Thoracic aorta (tissue), 2 donors: Measurements from ENCODE around the gene ANAPC2. TPM values are rescaled to one million over a fixed set of nuclear protein-coding genes. Genes with fewer than 3 reads are reported as not detected.

Experiments used
- ATAC-seq: fragments of 150-250 bp; one replicate; pipeline ENCODE4 v1.8.0; 2017; ENCODE audit warnings: low read depth; ENCODE audit not compliant: insufficient number of reproducible peaks, low FRiP score
- DNase-seq: peaks from one replicate; pipeline ENCODE4 v3.0.0-alpha.2; 2020; ENCODE audit warnings: low spot score
- H3K27ac ChIP-seq, 2 donors: fragments of 200-600 bp; sonication (generic); 1 replicate in 1 of 2; 2 replicates in 1 of 2; pipeline ENCODE4 v1.5.1; 2016; ENCODE audit warnings: mild to moderate bottlenecking in 2 of 2, moderate library complexity in 2 of 2
- H3K27me3 ChIP-seq: fragments of 200-600 bp; sonication (generic); replicated peaks from 2 replicates; pipeline ENCODE4 v1.6.0; 2016; ENCODE audit warnings: mild to moderate bottlenecking; ENCODE audit not compliant: insufficient read depth
- H3K36me3 ChIP-seq: fragments of 200-600 bp; sonication (generic); one replicate; pipeline ENCODE4 v1.5.1; 2016
- H3K4me1 ChIP-seq, 2 donors: fragments of 200-600 bp; sonication (generic); 1 replicate in 1 of 2; 2 replicates in 1 of 2; pipeline versions ENCODE4 v1.5.1 to v1.6.0; 2016; ENCODE audit warnings: low read depth in 2 of 2, mild to moderate bottlenecking in 1 of 2; ENCODE audit not compliant: control insufficient read depth in 1 of 2
- H3K4me3 ChIP-seq: fragments of 200-600 bp; sonication (generic); 2 replicates; pipeline ENCODE4 v1.5.1; 2016; ENCODE audit warnings: mild to moderate bottlenecking
- H3K9me3 ChIP-seq: fragments of 200-600 bp; sonication (generic); 2 replicates; pipeline ENCODE4 v1.5.1; 2016
- CTCF ChIP-seq: fragments of 200-600 bp; sonication (generic); IDR thresholded peaks from one replicate; pipeline ENCODE4 v1.5.1; 2019; ENCODE audit warnings: antibody characterized with exemption
- total RNA-seq, 2 donors: library from RNA; depleted of rRNA; stranded (reverse); fragments of >200 nt; gene quantifications; one replicate each; pipeline versions ENCODE4 v1.1.0 to v1.2.3, GENCODE V29; 2016

The ANAPC2 gene
- total RNA-seq, 2 donors from 2014 or later: 25.2 to 43.0 TPM

GRCh38 chr9:137200311-137201204, 12.2 kb upstream of the ANAPC2 start, which contains the start of gene TPRN:
Gene TPRN, minus strand, starts transcription at chr9:137200741. Its CDS starts 30 bp downstream, at chr9:137200711.
- peaks cover 30 to 68% of the 10 kb centered on the region in 2 donors for H3K4me1 ChIP-seq

DNA sequence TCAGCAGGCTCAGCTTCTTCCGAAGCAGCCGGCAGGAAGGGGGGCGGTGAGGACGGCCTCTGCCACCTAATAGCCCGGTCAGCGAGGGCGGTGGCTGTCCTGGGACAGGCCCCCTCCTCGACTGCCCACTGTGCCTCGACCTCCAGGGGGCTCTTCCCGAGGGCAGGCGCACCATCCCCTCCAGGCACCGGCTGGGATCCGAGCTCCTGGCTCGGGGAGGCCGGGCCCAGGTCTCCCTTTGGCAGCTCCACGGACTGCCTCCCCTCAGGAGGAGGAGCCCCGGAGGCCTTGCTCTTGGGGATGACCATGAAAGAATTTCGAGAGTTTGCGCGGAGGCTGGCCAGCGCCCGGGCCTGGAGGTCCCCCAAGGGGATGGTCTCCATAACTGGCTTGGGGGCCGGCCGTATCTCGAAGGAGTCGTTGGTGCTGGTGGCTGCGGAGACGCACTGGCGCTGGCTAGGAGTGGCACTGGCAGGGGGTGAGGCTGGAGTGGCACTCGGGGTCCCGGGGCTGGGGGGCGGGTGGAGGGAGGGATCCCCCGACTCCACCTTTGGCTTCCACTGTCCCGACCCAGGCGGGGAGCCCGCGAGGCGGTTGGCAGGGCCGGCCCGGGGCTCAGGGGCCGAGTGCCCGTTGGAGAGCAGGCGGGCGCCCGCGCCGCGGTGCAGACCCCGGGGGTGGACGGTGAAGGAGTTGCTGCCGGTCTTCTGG, 11.2 kb upstream of the ANAPC2 start:
- H3K9me3 ChIP-seq: no peaks in the 10 kb centered on the region
- H3K27me3 ChIP-seq: no peaks in the 10 kb centered on the region
- no peaks in the 10 kb centered on the region for H3K36me3 ChIP-seq
- ATAC-seq (no peak), DNase-seq (no peak)
- H3K27ac ChIP-seq: no peak overlapping the region
- no peak for TF ChIP-seq CTCF
- peak overlapping the region; percentile 69 for H3K4me3 ChIP-seq
- peaks cover 27 to 62% of the 10 kb centered on the region in 2 donors for H3K4me1 ChIP-seq

More at GRCh38 chr9:137200311-137201204, 12.2 kb upstream of the ANAPC2 start, which contains the start of gene TPRN:
- peak; percentile 99 for DNase-seq
- Histone ChIP-seq H3K27me3 (no peaks in the 10 kb centered on the region), H3K4me3 (peak within 1 kb of the TSS; percentile 88), H3K9me3 (no peaks in the 10 kb centered on the region), H3K27ac (peak within 1 kb of the TSS; percentile 82 to 85), H3K36me3 (no peaks in the 10 kb centered on the region)
- peak; percentile 98 for ATAC-seq
- TF ChIP-seq CTCF: no peak

DNA sequence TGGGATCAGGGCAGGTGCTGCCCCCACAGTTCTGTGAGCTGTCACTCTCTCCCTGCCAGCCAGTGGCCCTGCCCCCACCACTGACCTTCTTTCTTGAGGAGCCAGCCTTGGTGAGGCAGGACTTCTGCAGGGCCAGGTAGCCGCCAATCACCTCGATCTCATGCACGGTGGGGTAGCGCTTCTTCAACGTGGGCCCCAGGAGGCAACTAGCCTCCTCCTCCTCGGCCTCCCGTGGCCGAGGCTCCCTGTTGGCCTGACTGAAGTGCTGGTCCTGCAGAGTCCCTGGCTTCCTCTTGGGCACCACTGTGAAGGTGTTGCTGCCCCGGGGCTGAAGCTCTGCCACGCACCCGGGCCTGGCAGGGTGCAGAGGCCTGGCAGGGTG, 10.5 kb upstream of the ANAPC2 start:
- Histone ChIP-seq H3K27ac (no peak overlapping the region), H3K27me3 (no peaks in the 10 kb centered on the region), H3K4me3 (peak overlapping the region; percentile 69), H3K4me1 (peaks cover 20 to 55% of the 10 kb centered on the region in 2 donors), H3K9me3 (no peaks in the 10 kb centered on the region), H3K36me3 (no peaks in the 10 kb centered on the region)
- no peak for TF ChIP-seq CTCF
- no peak for DNase-seq
- no peak for ATAC-seq

- no peak for TF ChIP-seq CTCF
- no peak for ATAC-seq
- DNase-seq: no peak
- Histone ChIP-seq H3K27me3 (no peaks in the 10 kb centered on the region), H3K4me1 (peaks cover 19 to 49% of the 10 kb centered on the region in 2 donors), H3K36me3 (no peaks in the 10 kb centered on the region), H3K4me3 (no peak overlapping the region), H3K27ac (no peak overlapping the region), H3K9me3 (no peaks in the 10 kb centered on the region)
Observed at GRCh38 chr9:137198051-137198901, 9.9 kb upstream of the ANAPC2 start.
